COLO668 (cell line): ENCODE results near the gene MEIS2.

Experiments used
- DNase-seq: peaks from one replicate; lab custom pipeline; 2025; ENCODE audit not compliant: unreplicated experiment; lab: John Stamatoyannopoulos, UW

The MEIS2 gene

DNA sequence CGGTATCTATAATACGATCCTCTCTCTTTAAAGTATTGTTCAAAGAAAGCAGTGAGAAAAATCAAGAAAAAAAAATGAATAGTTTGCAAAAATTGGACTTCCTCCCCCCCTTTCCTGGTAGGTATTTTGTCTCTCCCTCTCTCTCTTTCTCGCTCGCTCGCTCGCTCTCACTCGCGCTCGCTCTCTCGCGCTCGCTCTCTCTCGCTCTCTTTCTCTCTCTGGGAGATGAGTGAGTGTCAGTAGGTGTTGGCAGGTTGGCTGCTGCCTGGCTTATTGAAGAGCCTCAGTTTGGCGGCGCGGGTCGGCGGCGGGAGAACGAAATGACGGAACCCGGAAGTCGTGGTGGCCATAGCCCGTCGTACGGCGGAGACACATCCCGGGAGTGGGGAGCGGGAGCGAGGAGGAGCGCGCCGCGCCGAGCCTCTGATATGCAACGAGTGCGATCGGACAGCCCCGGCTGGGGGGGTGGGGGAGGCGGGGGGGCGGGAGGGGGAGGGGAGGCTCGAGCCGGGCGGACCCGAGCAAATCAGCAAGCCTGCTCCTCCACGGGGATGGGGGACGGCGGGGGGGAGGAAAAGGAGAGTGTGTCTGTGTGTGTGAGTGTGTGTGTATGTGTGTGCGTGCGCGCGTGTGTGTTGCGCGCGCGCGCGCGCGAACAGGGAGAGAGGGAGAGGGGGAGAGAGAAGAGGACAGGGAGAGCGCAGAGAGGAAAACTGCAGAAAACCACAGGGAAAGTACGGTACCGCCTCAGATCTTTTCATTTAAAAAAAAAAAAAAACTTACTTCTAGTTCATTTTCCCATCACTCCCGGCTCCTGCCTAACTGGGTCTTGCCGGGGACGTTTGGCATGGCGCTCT is at the start of gene MEIS2:
TSS of gene MEIS2 (minus strand) at position 441 of the 857 bp plus-strand sequence. CDS start 1,083 bp downstream, outside the sequence.
- DNase-seq, result peak; percentile 96

DNA sequence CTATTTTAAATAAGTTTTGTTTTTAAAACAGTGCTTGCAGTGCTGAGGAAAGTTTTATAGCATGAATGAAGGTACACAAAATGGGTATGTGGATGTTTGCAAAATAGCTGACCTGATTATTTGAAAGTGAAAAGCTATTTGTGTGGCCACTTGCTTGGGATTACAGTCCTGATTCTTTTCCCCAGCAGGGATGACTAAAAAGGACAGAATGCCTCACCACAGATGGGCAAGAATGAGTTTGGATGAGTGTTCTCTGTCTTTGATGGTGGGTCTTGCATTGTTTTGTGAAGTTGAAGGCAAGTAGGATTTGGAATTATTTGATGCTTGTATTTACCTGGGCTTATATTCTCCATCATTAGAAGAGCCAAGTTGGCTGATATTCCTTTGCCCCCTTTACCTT is 48.8 kb upstream of the MEIS2 start:
- no peak for DNase-seq

DNA sequence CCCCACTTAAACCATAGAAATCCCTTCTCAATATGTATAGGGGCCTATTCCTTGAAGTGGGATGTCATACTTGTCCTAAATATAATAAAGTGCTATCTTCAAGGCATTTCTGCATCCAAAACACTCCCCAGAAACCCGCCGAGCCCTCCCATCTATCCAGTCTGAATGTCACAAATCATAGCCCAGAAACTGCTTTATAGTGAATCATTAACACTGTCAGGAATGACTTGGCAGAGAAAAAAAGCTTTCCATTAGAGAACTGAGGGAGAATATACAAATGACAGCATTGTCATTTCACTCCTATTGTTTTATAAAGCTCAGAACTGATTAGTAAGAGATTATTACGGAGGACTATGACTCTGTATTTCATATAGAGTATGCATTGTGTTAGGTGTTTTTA is 48.4 kb upstream of the MEIS2 start:
- no peak for DNase-seq

DNA sequence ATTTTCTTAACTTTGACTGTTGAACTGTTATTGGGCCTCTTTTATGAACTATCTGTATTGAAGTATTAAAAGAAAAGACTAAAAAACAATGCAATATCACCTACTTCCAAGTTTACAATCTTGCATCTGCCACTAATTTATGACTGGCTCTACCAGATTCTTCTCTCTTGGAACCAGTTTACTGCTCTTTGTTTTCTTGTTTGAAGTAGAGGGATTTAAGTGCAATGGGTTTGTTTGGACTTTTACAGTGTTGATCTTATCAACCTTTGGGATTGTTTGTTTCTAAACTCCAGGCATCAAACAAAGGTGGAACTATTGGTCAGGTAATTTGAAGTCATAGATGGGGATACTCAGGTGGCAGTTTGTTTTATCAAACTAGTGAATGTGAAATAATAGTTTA is 43.0 kb upstream of the MEIS2 start:
- DNase-seq, result no peak

DNA sequence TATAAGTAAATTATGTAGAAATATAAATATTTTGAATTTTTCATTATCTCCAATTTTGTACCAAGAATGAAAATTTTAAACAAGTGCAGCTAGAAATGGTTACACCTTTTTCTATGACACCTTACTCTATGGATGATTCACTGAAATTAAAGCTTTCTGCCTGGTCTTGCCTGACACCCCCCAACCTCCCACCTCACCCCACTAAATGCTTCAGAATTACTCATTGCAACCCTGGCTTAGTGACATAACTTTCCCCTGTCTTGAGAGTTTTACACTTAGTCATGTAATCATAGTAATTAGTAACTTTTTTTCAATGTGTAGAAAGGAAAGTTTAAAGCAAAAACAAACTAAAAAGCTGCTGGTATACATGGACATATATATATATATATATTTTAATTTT is 42.0 kb upstream of the MEIS2 start:
- DNase-seq, result no peak

DNA sequence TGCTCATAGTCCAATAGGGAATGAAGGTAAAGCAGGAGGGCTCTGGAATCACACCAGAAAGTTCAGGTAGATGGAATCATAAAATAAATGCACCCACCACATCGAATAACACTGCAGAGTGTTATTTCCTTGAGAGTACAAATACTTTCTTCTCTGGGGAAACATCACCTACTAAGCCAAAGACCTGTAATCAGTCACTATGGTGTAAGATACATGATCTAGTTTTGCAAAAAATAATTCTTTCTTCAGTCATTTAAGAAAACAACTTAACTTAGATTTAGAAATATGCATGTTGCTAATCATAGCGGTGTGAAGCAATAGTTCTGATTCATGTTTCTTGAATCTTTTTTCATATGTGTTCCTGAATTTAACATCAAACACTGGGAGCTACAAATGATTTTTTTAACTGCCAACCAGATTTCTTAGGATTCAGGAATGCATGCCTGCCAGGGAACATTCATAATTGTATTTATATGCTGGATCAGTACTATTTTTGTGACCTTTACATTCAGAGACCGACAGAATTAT is 40.2 kb upstream of the MEIS2 start:
- no peak for DNase-seq

DNA sequence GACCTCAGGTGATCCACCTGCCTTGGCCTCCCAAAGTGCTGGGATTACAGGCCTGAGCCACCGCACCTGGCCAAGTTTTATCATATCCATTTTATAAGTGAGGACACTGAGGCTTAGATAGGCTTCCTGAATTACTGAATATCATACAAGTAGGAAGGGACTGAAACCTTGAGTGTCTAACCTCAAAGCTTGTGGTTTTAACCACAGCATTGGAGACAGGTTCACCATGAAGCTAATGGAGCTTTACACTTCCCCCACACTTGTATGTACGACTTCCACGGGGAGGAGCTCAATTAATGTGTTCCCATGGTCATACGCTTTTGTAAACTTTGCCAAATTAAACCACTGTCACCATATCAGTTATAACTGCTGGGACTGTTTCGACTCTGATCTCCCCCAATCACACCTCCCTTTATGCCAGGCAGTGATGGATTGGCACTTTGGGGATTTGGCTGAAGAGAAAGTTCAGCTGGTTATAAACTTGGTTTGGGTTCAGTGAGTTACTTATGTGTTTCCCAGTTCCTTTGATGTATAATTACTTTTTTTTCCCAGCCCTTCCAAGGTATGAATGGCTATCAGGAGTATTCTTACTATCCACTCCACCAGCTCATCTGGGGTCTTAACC is 38.4 kb upstream of the MEIS2 start:
- DNase-seq, result no peak

DNA sequence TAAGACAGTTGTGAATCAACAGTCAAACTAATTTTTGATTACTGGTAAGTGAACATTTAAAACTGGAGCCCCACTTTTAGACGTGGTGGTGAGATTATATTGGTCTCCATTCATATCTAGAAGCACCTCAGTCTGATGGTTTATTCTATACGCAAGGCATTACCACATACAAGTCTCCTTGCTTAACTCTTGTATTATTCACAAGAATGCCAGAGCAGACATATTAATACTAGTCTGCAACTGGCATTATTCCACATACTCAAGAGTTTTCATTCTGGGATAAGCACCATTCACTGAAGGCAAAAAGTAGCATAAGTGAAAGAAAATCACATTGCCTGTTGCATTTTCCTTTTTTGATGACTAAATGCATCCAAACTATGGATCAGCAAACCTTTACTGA is 36.9 kb upstream of the MEIS2 start:
- no peak for DNase-seq

DNA sequence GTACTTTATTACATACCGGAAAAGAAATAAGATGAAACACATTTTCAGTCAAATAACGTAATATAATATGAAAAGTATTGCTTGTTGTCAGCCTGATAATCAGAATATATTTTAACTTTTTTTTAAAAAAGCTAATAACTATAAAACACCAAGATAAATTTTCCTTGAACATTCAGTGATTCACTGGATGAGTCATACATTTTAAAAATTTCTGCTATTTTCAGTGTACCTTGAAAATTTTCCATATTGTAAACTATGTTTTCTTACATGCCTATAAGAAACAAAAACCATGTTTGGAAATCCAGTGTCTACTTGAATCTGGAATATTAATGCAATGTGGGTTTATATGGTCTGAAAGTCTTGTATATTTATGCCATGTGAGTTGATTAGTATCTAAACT is 36.3 kb upstream of the MEIS2 start:
- DNase-seq, result no peak

DNA sequence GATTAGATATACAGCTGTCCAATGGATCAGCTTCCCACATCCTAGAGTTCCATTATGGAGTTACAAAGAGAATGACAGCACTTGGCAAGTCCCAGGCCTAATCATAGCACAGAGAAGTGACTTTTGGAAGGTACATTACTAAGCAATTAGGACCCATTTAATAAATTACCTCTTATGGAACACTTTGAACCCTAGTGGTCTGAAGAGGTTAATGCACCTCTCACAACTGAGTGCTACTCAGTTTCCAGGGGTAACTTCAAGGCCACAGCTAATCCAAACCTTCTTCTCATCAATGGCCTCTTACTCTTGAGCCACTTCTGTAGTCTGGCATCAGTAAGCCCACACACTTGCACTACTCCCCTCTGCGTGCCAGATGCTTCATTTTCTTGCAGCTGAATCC is 34.9 kb upstream of the MEIS2 start:
- no peak for DNase-seq

DNA sequence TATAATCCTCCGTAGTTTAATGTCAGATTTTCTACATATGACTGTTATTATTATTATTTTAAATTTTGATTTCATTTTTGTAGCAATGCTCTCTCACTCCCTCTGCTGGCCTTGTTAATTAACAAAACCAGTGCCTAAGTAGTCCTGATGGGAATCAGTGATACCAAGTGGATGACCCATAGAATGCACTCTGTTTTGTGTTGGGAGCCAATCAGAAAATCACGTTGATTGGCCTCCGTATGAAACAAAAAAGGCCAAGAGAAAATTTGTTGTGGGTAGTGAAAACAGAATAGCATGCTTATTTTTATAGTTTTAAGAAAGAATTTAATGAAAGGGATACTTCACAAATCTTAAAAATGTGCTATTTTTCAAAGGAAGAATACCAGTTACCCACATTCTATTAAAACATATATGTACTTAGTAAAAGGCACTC is 34.4 kb upstream of the MEIS2 start:
- DNase-seq, result no peak

DNA sequence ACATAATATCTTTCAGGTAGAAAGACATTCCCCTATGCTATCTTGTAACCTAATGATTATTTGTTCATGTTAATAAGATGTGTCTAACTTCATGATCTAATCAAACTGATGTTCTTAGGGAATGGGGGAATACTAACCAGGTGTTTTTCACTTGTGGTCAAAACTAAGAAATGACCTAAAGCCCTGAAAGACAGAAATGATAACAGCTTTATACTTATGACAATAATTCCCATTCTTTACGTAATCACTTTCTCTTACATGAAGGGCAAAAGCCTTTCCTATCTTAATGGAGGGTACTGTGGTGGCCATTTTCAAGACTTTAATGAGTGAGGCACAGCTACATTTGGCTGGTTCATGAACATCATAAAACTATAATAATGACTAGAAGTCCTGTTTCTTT is 33.9 kb upstream of the MEIS2 start:
- DNase-seq, result no peak

DNA sequence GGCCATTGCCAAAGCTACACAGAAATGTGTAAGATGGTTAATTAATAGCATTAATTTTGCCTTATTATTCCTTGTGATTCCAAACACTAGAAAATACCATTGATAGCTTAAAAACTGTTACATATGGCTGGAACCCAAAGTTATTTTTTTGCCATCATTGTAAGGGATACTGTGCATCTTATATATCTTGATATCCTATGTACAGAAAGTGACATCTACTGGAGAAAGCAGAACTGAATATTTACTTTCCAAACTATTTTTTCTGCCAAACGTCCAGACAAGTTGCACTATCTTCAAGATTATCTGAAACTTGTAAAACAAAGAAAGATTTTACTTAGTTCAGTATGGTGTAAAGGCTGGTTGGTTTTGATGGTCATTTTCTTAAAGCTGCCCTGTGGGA is 33.3 kb upstream of the MEIS2 start:
- DNase-seq, result no peak

DNA sequence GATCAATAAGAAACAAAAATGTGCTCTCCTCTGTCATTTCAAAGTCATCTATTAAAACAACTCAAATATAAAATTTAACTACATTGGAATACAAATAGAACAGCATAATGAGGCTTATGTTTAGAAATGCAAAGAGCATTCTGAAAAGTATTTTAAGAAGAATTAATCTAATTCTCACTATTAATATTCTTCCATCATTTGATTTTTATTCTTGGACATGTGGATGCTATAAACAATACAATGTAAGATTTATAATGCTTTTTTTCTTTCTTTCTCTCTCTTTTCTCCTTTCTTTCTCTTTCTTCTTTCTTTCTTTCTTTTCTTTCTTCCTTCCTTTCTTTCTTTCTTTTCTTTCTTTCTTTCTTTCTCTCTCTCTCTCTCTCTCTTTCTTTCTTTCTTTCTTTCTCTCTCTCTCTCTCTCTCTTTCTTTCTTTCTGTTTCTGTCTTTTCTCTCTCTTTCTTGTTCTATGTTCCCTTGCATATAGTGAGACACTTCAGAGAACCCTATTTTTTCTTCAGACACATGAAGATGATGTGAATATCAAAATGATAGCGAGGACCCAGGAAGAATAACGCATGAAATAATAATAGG is 32.6 kb upstream of the MEIS2 start:
- no peak for DNase-seq

DNA sequence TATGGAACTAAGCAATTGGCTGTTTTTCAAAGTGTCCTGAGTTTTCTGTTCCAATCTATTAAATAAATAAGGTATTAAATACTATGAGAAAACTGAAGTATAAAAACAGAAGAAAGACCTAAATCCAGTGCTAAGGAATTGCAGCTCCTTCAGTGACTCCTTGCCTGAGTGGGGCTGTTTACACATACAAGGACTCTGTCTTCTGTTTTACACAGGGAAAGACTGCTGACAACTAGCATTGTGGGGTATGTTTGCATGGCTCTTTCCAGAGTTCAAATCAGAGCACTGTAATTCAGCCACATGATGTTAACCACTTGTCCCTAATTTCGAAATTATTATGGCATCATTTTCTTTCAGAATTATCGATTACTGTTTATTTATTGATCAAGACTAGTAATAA is 31.3 kb upstream of the MEIS2 start:
- DNase-seq, result no peak

DNA sequence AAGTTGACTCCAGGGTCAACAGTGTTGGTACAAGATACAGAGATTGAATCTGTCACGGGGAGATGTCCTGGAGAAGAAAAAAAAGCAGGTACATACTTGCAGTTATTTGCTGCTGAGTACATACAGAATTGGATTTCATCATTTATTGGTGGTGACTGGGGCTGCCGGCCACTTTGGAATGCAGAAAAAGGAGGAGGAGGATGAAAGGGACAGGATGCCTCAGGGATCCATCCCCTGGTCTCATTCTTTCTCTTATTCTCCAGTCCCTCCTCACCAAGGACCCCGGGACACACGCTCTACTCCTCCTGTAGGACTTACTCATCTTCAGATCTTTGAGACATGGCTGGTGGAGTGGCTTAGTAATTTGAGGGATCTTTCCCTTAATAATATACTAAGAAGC is 30.0 kb upstream of the MEIS2 start:
- DNase-seq, result no peak

DNA sequence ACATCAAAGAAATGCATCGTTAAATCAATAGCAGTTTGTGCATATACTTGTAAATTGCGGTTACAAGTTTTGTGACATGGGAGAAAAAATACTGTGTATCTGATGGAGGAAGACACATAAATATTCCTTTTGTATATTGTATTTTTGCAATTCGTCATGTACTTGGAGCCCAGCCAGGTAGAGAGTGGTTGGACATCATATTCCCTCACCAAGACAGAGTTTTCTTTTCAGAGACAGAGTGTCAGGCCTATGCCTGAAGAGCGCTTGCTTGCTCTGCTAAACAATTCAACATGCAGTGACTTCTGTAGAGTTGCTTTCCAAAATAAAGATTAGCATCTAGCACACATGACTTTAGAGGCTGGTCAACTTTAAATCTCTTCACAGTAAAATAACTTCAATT is 24.8 kb upstream of the MEIS2 start:
- DNase-seq, result no peak

DNA sequence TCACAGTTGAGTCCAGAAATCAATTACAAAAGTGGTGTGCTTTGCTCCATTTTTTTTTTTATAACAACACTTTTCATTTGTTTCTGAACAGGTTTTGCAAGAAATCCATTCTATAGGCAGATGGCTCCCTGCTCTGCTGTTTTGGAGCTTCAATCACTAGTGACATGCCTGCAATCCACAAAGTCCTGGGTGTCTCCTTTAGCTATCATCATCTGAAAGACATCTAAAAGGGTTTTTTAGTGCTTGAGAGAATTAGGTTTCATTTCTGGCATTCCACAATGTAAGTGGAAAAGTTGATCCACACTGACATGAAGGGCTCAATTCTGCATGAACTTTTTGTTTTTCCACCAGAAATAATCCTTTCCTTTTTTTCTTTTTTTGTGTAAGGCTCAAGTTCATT is 24.0 kb upstream of the MEIS2 start:
- DNase-seq, result no peak

DNA sequence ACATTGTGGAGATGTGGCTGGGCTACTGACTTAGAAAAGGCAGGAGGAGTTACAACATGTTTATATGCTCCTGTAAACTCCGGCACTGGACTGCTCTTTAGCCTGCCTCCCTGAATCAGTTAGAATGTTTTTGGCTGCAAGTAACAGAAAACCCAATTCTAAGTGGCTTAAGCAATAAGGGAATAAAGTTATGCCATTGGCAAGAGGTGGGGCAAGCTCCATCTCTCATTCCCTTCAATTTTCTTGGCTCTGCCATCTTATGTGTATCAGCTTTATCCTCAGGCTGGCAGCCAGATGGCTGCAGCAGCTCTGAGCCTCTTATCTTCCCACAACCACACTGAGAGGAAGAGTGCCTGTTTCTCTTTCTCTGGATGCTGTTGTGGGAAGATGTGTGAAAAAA is 22.4 kb upstream of the MEIS2 start:
- DNase-seq, result no peak

DNA sequence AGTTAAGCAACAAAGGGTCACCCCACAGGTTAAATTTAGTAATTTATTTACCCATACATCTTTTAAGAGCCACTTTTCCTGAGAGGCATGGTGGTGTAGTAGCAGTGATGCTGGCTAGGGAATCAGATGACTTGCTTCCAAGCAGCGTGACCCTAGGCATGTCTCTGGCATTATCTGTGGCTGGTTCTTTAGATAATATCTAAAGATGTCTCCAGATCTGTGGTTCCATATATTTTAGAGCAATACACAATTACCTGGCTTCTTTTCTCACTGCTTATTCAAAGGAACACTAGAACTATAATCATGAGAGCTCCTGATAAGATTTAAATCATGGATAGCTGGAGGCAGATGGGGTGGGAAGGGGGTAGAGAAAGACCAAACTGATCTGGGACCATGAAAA is 21.1 kb upstream of the MEIS2 start:
- no peak for DNase-seq

DNA sequence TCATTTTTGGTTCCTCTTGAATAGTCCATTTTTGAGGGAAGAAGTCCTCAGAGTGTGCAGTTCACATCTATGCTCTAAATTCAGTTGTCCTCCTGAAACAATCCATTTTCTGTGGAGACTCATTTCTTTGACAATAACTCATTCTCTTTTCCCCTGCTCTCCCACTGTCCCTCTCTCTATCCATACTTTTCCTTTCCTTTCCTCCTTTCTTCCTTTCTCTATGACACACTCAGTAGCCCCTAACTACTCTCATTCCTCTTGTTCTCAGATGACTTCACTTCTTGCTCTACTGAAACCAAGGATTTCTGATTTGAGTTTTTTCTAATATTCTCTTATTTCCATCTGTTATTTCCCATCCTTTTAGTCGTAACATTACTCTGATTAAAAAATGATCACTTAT is 16.7 kb upstream of the MEIS2 start:
- no peak for DNase-seq

DNA sequence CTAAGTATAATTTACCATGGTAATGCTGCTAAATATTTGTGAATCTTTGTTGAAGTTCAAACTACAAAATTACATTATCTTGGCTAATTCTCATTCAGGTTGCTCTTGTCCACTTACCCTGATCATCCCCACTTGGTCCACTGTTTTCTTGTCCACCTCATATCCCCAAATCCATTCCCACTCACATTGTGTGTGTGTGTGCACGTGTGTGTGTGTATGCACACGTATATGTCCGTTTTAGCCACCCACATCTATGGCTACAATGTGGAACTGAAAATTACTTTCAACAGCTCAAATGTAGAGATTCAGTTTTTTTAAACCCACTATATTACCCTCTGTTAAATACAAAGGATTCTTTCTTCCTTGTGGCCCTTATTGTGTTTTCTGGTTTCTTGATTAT is 15.2 kb upstream of the MEIS2 start:
- DNase-seq, result no peak
